HG02870 (cell line): Measurements from ENCODE around the gene COX14.

ENCODE experiments used
- ATAC-seq: cut with Tn5 transposase; IDR thresholded peaks from one replicate; pipeline ENCODE4 v1.9.1; 2021; ENCODE audit warnings: mild to moderate bottlenecking, moderate library complexity; ENCODE audit not compliant: unreplicated experiment

Gene COX14

DNA sequence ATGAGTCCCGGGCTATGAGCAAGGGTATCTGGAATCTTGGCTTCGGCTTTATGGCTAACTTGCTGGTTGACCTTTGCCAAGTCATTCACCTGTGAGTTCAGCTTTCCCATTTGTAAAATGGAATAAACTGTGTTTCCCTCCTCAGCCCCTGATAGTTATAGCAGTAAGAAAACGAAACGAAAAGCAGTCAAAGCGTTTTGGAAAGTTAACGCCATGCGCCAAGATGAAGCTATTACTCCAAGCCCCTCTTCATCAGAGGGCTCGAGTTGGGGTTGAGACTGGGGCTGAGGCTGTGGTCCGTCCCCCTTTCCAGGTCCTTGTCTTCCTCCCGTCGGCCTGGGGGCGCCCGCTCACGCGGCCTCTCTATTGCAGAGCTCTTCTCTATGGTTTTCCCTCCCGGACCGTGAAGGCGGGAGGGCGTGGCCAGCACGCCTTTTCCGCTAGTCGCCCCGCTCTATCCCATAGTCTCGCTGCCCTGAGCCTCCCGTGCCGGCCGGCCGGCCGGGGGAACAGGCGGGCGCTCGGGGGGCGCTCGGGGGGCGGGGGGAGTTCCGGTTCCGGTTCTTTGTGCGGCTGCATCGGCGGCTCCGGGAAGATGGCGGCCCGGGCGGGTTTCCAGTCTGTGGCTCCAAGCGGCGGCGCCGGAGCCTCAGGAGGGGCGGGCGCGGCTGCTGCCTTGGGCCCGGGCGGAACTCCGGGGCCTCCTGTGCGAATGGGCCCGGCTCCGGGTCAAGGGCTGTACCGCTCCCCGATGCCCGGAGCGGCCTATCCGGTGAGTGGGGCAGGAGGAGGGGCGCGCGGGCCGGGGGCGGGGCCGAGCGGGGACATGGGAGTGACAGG, 27.0 kb upstream of the COX14 start, which contains the start of gene SMARCD1:
Gene SMARCD1 (plus strand): TSS at position 568 of the 840 bp plus-strand sequence. CDS start 28 bp downstream, at position 596.
- ATAC-seq: peak; percentile 77

DNA sequence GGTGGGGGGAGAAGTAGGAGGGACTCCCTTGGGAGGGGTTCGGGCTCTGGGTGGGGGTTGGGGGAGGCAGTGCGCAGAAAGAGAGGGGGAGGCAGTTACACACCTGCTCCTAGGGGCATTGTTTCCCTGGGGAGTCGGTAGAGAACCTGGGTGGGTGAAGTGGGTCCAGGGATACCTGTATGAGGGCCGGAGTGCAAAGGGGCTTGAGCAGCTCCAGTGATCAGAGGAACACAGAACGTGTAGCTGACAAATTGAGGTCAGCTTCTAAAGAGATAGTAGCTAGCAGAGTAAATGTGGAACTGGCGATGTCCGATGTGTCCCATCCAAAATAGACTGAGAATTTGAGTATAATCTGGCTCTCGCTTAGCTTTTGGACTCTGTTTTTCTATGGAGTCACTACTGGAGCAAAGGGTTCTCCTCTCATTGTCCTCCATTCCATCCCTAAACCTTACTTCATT, 26.4 kb upstream of the COX14 start:
- no peak for ATAC-seq

DNA sequence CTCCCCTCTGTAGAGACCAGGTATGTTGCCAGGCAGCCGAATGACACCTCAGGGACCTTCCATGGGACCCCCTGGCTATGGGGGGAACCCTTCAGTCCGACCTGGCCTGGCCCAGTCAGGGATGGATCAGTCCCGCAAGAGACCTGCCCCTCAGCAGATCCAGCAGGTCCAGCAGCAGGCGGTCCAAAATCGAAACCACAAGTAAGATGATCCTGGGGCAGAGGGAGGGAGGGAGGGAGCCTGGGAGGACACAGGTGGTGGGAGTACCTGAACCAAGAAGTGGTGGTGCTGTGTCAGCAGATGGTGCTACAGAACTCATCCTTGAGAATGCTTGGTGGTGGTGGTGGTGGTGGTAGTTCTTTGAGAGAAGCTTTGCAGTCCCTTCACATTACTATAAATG, 25.9 kb upstream of the COX14 start:
- no peak for ATAC-seq

DNA sequence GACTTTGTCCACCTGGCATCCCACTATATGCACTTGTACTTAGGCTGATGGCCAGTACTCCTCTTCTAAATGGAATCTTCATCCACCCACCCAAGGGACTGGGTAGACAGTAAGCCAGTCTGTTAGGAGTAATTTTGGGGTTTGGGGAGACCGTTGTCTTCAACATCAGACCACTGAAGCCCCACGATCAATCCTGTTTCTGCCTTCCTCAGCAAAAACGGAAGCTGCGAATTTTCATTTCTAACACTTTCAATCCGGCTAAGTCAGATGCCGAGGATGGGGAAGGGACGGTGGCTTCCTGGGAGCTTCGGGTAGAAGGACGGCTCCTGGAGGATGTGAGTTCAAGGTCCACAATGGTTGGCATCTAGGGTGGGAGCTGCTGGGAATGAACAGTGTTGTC, 24.9 kb upstream of the COX14 start:
- no peak for ATAC-seq

GRCh38 chr12:50087995-50088394, 24.0 kb upstream of the COX14 start:
- ATAC-seq: no peak

GRCh38 chr12:50088577-50089335, 23.3 kb upstream of the COX14 start:
- no peak for ATAC-seq

DNA sequence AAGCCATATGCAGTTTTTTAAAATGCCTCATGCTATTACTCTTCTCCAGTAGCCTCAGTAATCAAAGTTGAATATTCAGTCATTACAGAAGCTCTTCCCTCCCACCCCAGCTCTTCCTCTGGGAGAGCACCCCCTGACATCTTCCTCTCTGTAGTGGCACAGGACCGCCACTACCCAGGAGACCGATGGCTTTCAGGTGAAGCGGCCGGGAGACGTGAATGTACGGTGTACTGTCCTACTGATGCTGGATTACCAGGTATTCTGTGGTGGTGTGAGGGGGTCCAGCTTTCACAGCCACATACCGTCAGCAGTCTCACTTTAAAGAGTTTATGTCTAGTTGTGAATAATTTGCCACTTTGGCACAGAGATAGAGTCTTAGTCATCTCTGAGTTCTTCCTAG, 22.3 kb upstream of the COX14 start:
- no peak for ATAC-seq

DNA sequence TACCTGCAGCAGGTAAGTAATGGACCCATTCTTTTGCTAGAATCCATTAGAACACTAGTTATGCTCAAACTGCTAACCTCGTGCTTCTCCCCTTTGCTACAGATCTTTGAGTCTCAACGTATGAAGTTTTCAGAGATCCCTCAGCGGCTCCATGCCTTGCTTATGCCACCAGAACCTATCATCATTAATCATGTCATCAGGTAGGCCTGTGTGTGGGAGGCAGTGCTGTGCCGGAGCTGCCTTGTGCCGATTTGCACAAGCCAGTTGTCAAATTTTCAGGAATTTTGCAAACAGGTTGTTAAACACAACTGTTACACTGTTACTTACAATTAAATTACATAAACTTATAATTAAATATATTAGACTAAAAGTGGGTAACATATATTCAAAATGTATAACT, 21.6 kb upstream of the COX14 start:
- no peak for ATAC-seq

- no peak for ATAC-seq
Observed at GRCh38 chr12:50097952-50098351, 14.1 kb upstream of the COX14 start.

- ATAC-seq: no peak
Observed at GRCh38 chr12:50099302-50100008, 12.6 kb upstream of the COX14 start.

GRCh38 chr12:50100561-50100960, 11.5 kb upstream of the COX14 start:
- ATAC-seq: no peak

- ATAC-seq: no peak
Observed at GRCh38 chr12:50101663-50102062, 10.4 kb upstream of the COX14 start.

DNA sequence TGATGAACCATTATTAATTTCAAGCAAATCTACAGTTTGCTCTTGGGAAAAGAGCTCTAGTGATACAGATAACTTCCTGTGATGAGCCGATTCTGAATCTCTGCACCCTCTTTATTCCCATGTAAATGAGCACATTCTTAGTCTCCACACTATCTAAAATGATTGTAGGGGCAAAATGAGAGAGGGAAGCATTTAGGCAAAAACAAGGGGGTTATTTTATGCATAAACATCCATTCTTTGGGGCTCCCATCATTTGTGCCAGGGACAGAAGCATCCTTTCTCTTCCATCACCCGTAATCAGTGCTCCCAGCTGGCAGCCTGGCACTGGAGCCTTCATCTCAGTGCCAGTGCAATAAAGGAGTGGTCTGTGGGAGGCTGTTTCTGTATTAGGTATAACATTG, 9.9 kb upstream of the COX14 start:
- ATAC-seq: no peak

DNA sequence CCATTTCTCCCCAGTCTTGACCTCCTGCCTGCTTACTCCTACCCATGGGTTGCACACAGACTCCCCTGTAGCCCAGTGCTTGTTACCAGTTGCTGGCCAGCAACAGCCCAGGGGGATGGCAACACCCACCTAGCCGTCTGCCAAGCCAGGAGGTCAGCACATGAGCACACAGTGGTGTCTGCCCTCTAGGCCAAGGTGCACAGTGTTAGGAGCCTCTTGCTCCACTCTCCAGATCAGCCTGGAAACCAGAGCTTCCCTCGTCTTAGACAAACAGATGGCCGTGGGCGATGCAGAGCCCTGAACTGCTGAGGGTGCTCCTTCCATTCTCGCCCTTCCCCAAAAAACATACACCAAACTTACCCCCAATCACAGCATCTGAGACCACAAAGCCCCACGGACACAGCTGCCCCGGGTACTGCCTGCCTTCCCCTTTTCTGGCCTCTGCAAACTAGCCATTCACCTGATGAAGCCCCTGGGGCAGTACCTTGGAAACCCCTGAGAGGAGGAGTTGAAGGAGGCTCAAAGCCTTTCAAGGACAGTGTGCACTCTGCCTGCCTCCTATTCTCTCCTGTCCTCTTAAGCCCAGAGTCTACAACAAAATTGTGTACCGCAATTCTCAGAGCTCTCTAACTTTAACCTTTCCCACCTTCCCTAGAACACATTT, 9.3 kb upstream of the COX14 start:
- ATAC-seq: no peak

GRCh38 chr12:50103351-50103750, 8.7 kb upstream of the COX14 start:
- ATAC-seq: no peak

DNA sequence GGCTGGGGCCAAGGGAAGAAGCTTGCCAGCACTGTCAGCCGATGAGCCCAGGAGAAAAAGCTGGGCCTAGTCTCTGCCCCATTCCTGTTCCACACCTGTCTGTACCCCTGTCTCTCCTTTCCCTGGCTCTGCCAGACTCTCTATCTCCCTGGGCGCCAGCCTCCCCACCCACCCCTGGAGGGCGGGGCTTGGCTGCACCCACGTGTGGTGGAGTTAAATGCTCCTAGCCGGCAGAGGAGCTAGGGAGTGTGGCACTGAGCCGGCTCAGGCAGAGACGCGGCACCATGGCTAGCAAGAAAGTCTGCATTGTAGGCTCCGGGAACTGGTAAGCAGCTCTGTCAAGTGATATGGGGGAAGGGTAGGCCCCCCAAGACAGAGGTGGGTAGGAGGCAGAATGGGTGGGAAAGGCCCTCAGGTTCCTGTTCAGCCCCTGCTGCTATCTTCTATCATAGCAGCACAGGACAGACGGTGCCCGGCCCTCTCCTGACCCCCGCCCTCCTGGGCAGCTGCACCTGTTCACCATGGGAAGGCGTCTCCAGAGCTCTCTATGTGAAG, 8.2 kb upstream of the COX14 start, which contains the start of gene GPD1:
Gene GPD1 (plus strand): TSS at position 242 of the 555 bp plus-strand sequence. CDS start 43 bp downstream, at position 285.
- no peak for ATAC-seq

DNA sequence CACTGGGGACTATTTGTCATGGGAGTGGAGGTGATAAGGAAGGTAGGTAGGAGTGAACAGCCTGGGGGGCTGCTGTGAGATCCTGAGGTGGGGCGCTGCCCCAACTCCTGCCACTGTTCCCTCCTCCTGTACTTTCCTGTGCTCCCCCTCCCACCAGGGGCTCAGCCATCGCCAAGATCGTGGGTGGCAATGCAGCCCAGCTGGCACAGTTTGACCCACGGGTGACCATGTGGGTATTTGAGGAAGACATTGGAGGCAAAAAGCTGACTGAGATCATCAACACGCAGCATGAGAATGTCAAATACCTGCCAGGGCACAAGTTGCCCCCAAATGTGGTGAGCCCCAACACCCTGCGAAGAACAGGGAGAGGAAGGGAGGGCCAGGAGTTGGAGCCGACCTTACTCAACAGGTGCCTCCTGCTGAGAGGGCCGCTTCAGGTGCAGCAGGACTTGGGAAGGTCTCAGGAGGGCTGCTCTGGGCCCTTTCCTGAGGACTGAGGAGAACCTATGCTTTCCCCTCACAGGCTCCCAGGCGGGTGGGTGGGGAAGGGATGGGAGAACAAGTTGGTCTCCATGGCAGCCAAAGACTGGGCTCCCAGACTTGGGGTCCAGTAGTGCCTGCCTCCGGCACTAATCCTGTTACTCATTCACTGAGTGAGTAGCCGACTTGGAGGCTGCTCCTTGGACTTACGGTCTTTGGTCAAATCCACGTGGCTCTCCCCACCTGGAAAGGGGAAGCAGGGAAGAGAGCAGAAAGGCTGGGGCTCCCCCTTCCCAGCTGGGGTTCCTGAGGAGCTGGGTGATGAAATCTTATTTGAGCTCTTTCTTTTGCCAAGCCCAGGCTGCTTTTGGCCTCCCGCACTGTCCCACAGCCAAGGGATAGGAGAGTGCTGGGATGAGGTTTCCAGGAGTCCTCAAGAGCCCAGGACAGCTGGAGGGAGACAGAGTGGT, 7.3 kb upstream of the COX14 start:
- no peak for ATAC-seq

GRCh38 chr12:50105913-50106450, 6.1 kb upstream of the COX14 start:
- ATAC-seq: no peak

GRCh38 chr12:50106907-50107306, 5.1 kb upstream of the COX14 start:
- ATAC-seq: no peak
